DND-41 (cell line): ENCODE measurements around the gene TMEM69.
A peak's percentile ranks its signal among the peaks of the same experiment; 100 is the strongest.

Experiments used
- ATAC-seq: fragments of 200-7000 bp; cut with Tn5 transposase; 3 replicates; pipeline ENCODE4 v1.9.1; 2021; ENCODE audit warnings: low read depth; ENCODE audit not compliant: insufficient read depth
- DNase-seq: peaks from one replicate; pipeline ENCODE4 v3.0.0-alpha.2; 2020
- H2AFZ ChIP-seq: 2 replicates; pipeline ENCODE4 v1.6.0; 2012; ENCODE audit warnings: low read depth, low read length
- H3K27ac ChIP-seq: 2 replicates; pipeline ENCODE4 v1.5.1; 2012; ENCODE audit warnings: low read length, inconsistent platforms
- H3K27me3 ChIP-seq: fragments of 200-600 bp; sonication (generic); 2 replicates; pipeline ENCODE4 v1.6.0; 2012; ENCODE audit warnings: low read length, mild to moderate bottlenecking, inconsistent platforms; ENCODE audit not compliant: insufficient read depth, poor library complexity
- H3K36me3 ChIP-seq: 2 replicates; pipeline ENCODE4 v1.5.1; 2012; ENCODE audit warnings: low read length, inconsistent platforms; ENCODE audit not compliant: insufficient read depth
- H3K4me1 ChIP-seq: 2 replicates; pipeline ENCODE4 v1.5.1; 2012; ENCODE audit warnings: mild to moderate bottlenecking, low read length; ENCODE audit not compliant: insufficient read depth
- H3K4me2 ChIP-seq: 2 replicates; pipeline ENCODE4 v1.6.0; 2012; ENCODE audit warnings: mild to moderate bottlenecking, moderate library complexity, low read length, inconsistent platforms; ENCODE audit not compliant: insufficient read depth
- H3K4me3 ChIP-seq, 2 experiments: fragments of 200-600 bp in 1 of 2; shearing (Covaris generic) in 1 of 2; 2 replicates each; pipeline ENCODE4 v1.5.1; 2012 to 2016; ENCODE audit warnings: inconsistent platforms in 2 of 2, low read length in 2 of 2, mild to moderate bottlenecking in 2 of 2, low read depth in 1 of 2, moderate library complexity in 1 of 2
- H3K79me2 ChIP-seq: 2 replicates; pipeline ENCODE4 v1.6.0; 2012; ENCODE audit warnings: low read length, inconsistent platforms; ENCODE audit not compliant: insufficient read depth
- H3K9ac ChIP-seq: 2 replicates; pipeline ENCODE4 v1.6.0; 2012; ENCODE audit warnings: low read depth, mild to moderate bottlenecking, inconsistent platforms, low read length, moderate library complexity
- H3K9me3 ChIP-seq: 2 replicates; pipeline ENCODE4 v1.5.1; 2012; ENCODE audit warnings: low read length, moderate library complexity, mild to moderate bottlenecking, inconsistent platforms; ENCODE audit not compliant: insufficient read depth, severe bottlenecking
- H4K20me1 ChIP-seq: 2 replicates; pipeline ENCODE4 v1.6.0; 2012; ENCODE audit warnings: low read length; ENCODE audit not compliant: insufficient read depth
- EZH2 ChIP-seq: IDR thresholded peaks from 3 replicates; pipeline ENCODE4 v1.6.1; 2012; ENCODE audit warnings: borderline replicate concordance, low read depth, mild to moderate bottlenecking, moderate library complexity, low read length, inconsistent platforms; ENCODE audit not compliant: severe bottlenecking
- TF ChIP-seq, protein P1 (sequence below): IDR thresholded peaks from 2 replicates; pipeline ENCODE4 v1.5.1; 2012; ENCODE audit warnings: borderline replicate concordance, low read length, moderate library complexity, mild to moderate bottlenecking; ENCODE audit not compliant: poor library complexity, severe bottlenecking; ENCODE audit errors: extremely low read depth

Gene TMEM69

GRCh38 chr1:45687754-45688740 lies at the start of gene TMEM69:
Gene TMEM69, plus strand, starts transcription at chr1:45688181. Its CDS starts 2,888 bp downstream, at chr1:45691069.
- DNase-seq = peak; percentile 88

GRCh38 chr1:45640293-45640692 lies 47.7 kb upstream of the TMEM69 start:
- Histone ChIP-seq H2AFZ (no peak overlapping the region), H3K4me1 (no peaks in the 10 kb centered on the region), H3K27me3 (no peaks in the 10 kb centered on the region), H3K9me3 (no peaks in the 10 kb centered on the region), H3K9ac (no peak overlapping the region), H3K79me2 (peaks cover 5% of the 10 kb centered on the region; the same call in 1 of the 2 replicates), H3K4me3 (no peak overlapping the region), H3K4me2 (no peak overlapping the region), H4K20me1 (no peaks in the 10 kb centered on the region), H3K27ac (no peak overlapping the region), H3K36me3 (peaks cover 91% of the 10 kb centered on the region)
- DNase-seq (no peak), ATAC-seq (no peak)
- TF ChIP-seq, protein P1, sequence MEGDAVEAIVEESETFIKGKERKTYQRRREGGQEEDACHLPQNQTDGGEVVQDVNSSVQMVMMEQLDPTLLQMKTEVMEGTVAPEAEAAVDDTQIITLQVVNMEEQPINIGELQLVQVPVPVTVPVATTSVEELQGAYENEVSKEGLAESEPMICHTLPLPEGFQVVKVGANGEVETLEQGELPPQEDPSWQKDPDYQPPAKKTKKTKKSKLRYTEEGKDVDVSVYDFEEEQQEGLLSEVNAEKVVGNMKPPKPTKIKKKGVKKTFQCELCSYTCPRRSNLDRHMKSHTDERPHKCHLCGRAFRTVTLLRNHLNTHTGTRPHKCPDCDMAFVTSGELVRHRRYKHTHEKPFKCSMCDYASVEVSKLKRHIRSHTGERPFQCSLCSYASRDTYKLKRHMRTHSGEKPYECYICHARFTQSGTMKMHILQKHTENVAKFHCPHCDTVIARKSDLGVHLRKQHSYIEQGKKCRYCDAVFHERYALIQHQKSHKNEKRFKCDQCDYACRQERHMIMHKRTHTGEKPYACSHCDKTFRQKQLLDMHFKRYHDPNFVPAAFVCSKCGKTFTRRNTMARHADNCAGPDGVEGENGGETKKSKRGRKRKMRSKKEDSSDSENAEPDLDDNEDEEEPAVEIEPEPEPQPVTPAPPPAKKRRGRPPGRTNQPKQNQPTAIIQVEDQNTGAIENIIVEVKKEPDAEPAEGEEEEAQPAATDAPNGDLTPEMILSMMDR = no peak
- TF ChIP-seq EZH2 = no peak

More at GRCh38 chr1:45687754-45688740, at the start of gene TMEM69:
- Histone ChIP-seq H3K4me2 (peak within 1 kb of the TSS; percentile 73), H3K9ac (peak within 1 kb of the TSS; percentile 98), H3K27ac (peak within 1 kb of the TSS; percentile 96), H4K20me1 (peaks cover 7% of the 10 kb centered on the region; the same call in 1 of the 2 replicates), H3K4me1 (peaks cover 39% of the 10 kb centered on the region), H3K9me3 (no peaks in the 10 kb centered on the region), H3K4me3 (peak within 1 kb of the TSS; percentile 66 to 71), H2AFZ (peak within 1 kb of the TSS; percentile 81), H3K27me3 (no peaks in the 10 kb centered on the region), H3K36me3 (peaks cover 23% of the 10 kb centered on the region), H3K79me2 (peaks cover 84% of the 10 kb centered on the region)
- TF ChIP-seq, protein P1 = no peak
- no peak for TF ChIP-seq EZH2
- ATAC-seq = peak; percentile 35

DNA sequence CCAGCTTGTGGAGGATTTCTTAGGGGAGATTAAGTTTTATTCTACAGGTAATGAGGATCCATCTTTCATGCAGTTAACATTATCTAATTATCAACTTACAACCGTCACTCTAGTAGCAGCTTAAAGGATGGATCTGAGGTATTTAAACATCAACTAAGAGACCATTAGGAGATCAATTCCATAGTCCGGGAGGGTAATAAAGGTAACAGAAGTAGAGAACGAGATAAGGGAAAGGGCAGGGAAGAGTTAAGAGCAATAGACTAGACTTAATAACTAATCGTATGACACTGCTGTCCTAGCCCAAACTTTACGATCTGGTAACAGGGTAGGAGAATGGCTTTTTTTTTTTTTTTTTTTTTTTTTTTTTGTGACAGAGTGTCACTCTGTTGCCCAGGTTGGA lies 44.7 kb upstream of the TMEM69 start:
- Histone ChIP-seq H2AFZ (no peak overlapping the region), H3K27me3 (no peaks in the 10 kb centered on the region), H3K4me3 (no peak overlapping the region), H3K27ac (no peak overlapping the region), H3K9me3 (no peaks in the 10 kb centered on the region), H3K9ac (no peak overlapping the region), H3K79me2 (peaks cover 13% of the 10 kb centered on the region), H3K4me1 (no peaks in the 10 kb centered on the region), H4K20me1 (no peaks in the 10 kb centered on the region; the same call in 1 of the 2 replicates), H3K36me3 (peaks cover 84% of the 10 kb centered on the region), H3K4me2 (no peak overlapping the region)
- DNase-seq = no peak
- TF ChIP-seq EZH2 = no peak
- TF ChIP-seq, protein P1 = no peak
- no peak for ATAC-seq
